Lung (tissue), 12 donors: ENCODE results near the gene HIC1. TPM values are rescaled to one million over a fixed set of nuclear protein-coding genes. Genes with fewer than 3 reads are reported as not detected.

Source experiments
- ATAC-seq: fragments of 200-7000 bp; cut with Tn5 transposase; one replicate; pipeline ENCODE4 v1.9.1; 2020; ENCODE audit warnings: moderate number of reproducible peaks; ENCODE audit not compliant: insufficient read depth, low FRiP score
- DNase-seq, 3 donors: peaks; one replicate each; pipeline ENCODE4 v3.0.0-alpha.2; 2013 to 2017
- H3K27ac ChIP-seq, 2 donors: one replicate each; pipeline ENCODE4 v1.5.1; 2013; ENCODE audit warnings: mild to moderate bottlenecking in 2 of 2, moderate library complexity in 2 of 2, control low read depth in 1 of 2, inconsistent platforms in 1 of 2, low read depth in 1 of 2, low read length in 1 of 2
- H3K27me3 ChIP-seq, 3 donors: one replicate each; pipeline ENCODE4 v1.5.1; 2013; ENCODE audit warnings: low read length in 2 of 3; ENCODE audit not compliant: control insufficient read depth in 3 of 3, insufficient read depth in 3 of 3
- H3K36me3 ChIP-seq, 4 donors: one replicate each; pipeline ENCODE4 v1.5.1; 2013; ENCODE audit warnings: low read length in 4 of 4, mild to moderate bottlenecking in 1 of 4, moderate library complexity in 1 of 4; ENCODE audit not compliant: control insufficient read depth in 4 of 4, insufficient read depth in 4 of 4
- H3K4me1 ChIP-seq, 5 donors: one replicate each; pipeline ENCODE4 v1.5.1; 2013; ENCODE audit warnings: low read length in 5 of 5, mild to moderate bottlenecking in 2 of 5, moderate library complexity in 1 of 5; ENCODE audit not compliant: control insufficient read depth in 5 of 5, insufficient read depth in 5 of 5
- H3K4me3 ChIP-seq: one replicate; pipeline ENCODE4 v1.5.1; 2013; ENCODE audit warnings: mild to moderate bottlenecking, control low read depth, moderate library complexity
- H3K9ac ChIP-seq, 2 donors: one replicate each; pipeline ENCODE4 v1.5.1; 2013; ENCODE audit warnings: low read length in 2 of 2, control low read depth in 1 of 2; ENCODE audit not compliant: insufficient read depth in 1 of 2
- H3K9me3 ChIP-seq, 4 donors: one replicate each; pipeline ENCODE4 v1.5.1; 2013; ENCODE audit warnings: low read length in 3 of 4, mild to moderate bottlenecking in 1 of 4, moderate library complexity in 1 of 4; ENCODE audit not compliant: control insufficient read depth in 4 of 4, insufficient read depth in 3 of 4
- CTCF ChIP-seq: IDR thresholded peaks from 2 replicates; pipeline ENCODE4 v1.5.1; 2012; ENCODE audit warnings: mild to moderate bottlenecking; ENCODE audit errors: control extremely low read depth, extremely low read depth
- WGBS, 2 donors: extraction: QIAGEN DNeasy Blood & Tissue Kit; methylation state at CpG; one replicate each; pipeline ENCODE4 v1.1.7; 2013; 5-methylcytosine and 5-hydroxymethylcytosine counted together
- polyA plus RNA-seq, 2 donors: library from polyadenylated mRNA; stranded (reverse); fragments of 200-250 nt; gene quantifications; one replicate each; pipeline ENCODE4 v1.2.1, GENCODE V29; 2013
- total RNA-seq, 2 donors: library from RNA; depleted of rRNA in 1 of 2; stranded (reverse); fragments of >200 nt in 1 of 2; gene quantifications; one replicate each; pipeline ENCODE4 v1.2.1, GENCODE V29; 2014 to 2021
- donor health status: control.
- donor health status: control.
- donor health status: Bipolar disorder and iron deficiency.
- donor health status: healthy.
- donor health status: DM: yes; HTN: yes; CAD: no.

The HIC1 gene
- total and polyA plus RNA-seq, 4 donors: 5.5 to 34.8 (median 21.6) TPM

DNA sequence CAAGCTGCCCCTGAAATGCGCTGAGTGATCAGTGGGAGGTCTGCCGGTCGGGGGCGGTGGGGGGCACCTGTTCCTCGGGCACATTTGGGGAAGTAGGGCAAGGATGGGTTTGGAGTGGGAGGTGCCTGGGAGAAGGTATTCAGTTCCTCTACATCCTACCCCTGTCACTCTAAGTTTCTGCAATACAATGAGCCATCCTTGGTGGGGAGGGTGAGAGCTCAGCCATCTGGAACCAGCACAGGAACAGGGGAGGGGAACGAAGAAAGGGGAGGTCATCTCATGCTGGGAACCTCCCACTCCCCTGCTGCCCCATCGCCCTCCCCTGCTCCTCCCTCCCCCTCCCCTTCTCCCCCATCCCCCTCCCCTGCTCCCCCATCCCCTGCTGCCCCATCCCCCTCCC is 20.7 kb upstream of the HIC1 start:
- WGBS, 2 donors: 79% methylated on average over 7 of the region's 7 CpGs
- no peak for ATAC-seq

GRCh38 chr17:2034806-2035540 is 19.9 kb upstream of the HIC1 start:
- DNase-seq (no peak), ATAC-seq (no peak)
- WGBS, 2 donors: 66 to 74% methylated on average over 6 to 9 of the region's 9 CpGs
- H3K36me3 ChIP-seq: peaks cover 0 to 41% (median 16%) of the 10 kb centered on the region in 4 donors
- H3K27me3 ChIP-seq: no peaks in the 10 kb centered on the region
- H3K27ac ChIP-seq: no peak overlapping the region
- peaks cover 0 to 7% (median 4%) of the 10 kb centered on the region in 5 donors for H3K4me1 ChIP-seq
- H3K9me3 ChIP-seq: no peaks in the 10 kb centered on the region
- no peak for TF ChIP-seq CTCF
- no peak overlapping the region for H3K9ac ChIP-seq
- H3K4me3 ChIP-seq: no peak overlapping the region

More for the DNA sequence above, 20.7 kb upstream of the HIC1 start:
- DNase-seq: no peak
- Histone ChIP-seq H3K27me3 (no peaks in the 10 kb centered on the region), H3K4me1 (peaks cover 0 to 7% (median 6%) of the 10 kb centered on the region in 5 donors), H3K27ac (no peak overlapping the region), H3K9me3 (no peaks in the 10 kb centered on the region), H3K36me3 (peaks cover 0 to 38% (median 15%) of the 10 kb centered on the region in 4 donors), H3K4me3 (no peak overlapping the region), H3K9ac (no peak overlapping the region)
- TF ChIP-seq CTCF: no peak

DNA sequence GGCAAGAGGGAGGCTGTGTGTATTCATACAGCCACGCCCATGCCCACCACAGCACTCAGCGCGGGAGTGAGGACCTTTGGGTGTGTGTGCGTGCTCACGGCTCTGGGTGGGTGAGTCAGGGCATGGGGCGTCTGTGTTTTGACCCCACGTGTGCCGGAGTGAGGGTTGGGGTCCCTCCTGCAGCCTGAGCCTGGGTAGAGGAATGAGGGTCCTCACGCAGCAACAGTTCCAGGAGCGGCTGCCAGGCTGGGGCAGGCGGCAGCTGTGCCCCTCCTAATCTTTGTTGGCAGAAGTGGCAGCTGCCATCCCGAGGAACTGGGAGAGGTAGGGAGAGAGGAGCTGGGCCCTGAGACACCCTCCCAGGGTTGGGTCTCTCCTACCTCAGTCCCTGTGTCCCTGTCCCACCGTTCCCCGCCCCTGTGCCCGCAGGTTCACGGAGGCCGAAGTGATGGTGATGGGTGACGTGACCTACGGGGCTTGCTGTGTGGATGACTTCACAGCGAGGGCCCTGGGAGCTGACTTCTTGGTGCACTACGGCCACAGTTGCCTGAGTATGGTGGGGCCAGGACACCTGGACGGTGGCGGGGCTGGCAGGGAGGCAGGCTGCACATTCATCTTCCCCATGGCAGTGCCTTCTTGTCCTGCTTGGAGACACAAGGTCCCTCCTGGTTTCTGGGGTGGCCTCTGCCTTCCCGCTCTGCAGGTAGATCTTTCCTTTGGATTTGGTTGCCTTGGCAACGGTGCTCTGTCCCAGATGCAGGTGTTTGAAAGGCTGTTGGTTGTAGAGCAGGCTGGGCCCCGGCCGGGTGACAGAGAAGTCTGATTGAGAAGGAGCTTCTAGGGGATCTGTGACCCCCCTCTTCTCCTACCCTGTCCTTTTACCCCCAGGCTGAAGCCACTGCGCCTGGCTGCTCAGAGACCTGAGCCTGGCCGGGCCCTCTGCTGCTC is 19.1 kb upstream of the HIC1 start:
- Histone ChIP-seq H3K4me1 (peaks cover 0 to 4% (median 3%) of the 10 kb centered on the region in 5 donors), H3K9me3 (no peaks in the 10 kb centered on the region), H3K9ac (no peak overlapping the region), H3K27ac (no peak overlapping the region), H3K4me3 (no peak overlapping the region), H3K36me3 (peaks cover 0 to 46% (median 17%) of the 10 kb centered on the region in 4 donors), H3K27me3 (no peaks in the 10 kb centered on the region)
- DNase-seq: no peak
- WGBS, 2 donors: 93 to 95% methylated on average over 29 of the region's 29 CpGs
- TF ChIP-seq CTCF: no peak
- no peak for ATAC-seq
